Measurements from ENCODE around the gene IPO7. TPM values are rescaled to one million over a fixed set of nuclear protein-coding genes. Genes with fewer than 3 reads are reported as not detected.

IPO7 gene
- total RNA-seq, 4 donors from 2014 or later: 54.1 to 114 (median 75.5) TPM

- TF ChIP-seq CTCF (IDR thresholded peaks at IDR 0.05; ENCODE audit: low read depth): no peak
Observed at GRCh38 chr11:9490376-9490775, 105.9 kb downstream of the IPO7 start.

GRCh38 chr11:9493492-9493891, 109.0 kb downstream of the IPO7 start:
- TF ChIP-seq CTCF (IDR thresholded peaks at IDR 0.05; ENCODE audit: low read depth): no peak

- TF ChIP-seq CTCF (IDR thresholded peaks at IDR 0.05; ENCODE audit: low read depth): no peak
Observed at GRCh38 chr11:9494316-9494715, 109.9 kb downstream of the IPO7 start.

GRCh38 chr11:9495803-9496514, 111.5 kb downstream of the IPO7 start:
- no peak for TF ChIP-seq CTCF (IDR thresholded peaks at IDR 0.05; ENCODE audit: low read depth)

Small RNA genes within 50 kb of the gene (small RNA-seq; reads per million reads assigned to genes)
- 86.0 reads per million, percentile 97 among the genes with 10 or more reads in this experiment for gene SNORA23

Other genes with a start within 250 kb of the IPO7 start
- gene DENND5A, start 119.3 kb upstream of the IPO7 start, total RNA-seq: 100 to 1,000 TPM; 107 to 132 (median 111) TPM
- gene TMEM41B, start 70.1 kb upstream of the IPO7 start, total RNA-seq: 10 to 100 TPM; 19.4 to 31.5 (median 28.4) TPM
- 10 to 100 TPM; 22.4 to 34.6 (median 28.4) TPM for gene ZNF143, start 76.4 kb downstream of the IPO7 start, total RNA-seq
- gene WEE1, start 189.0 kb downstream of the IPO7 start, total RNA-seq: 10 to 100 TPM in 3 of 4 donors, 1 to 10 TPM in 1; 8.0 to 13.8 (median 13.1) TPM